RCC 7860 (cell line): ENCODE measurements around the gene LRMDA.
"Not testable (repeated sequence)": the region's sequence is repeated elsewhere in the genome, so short reads cannot be mapped to it uniquely, and the experiment has no call there.

Experiments
- DNase-seq: peaks from one replicate; pipeline ENCODE4 v3.0.0-alpha.2; 2015; ENCODE audit warnings: low spot score
- FAIRE-seq: peaks from 2 replicates; lab custom pipeline; 2012; peaks lifted over from hg19 to GRCh38; lab: Jason Lieb, UNC

Gene LRMDA

DNA sequence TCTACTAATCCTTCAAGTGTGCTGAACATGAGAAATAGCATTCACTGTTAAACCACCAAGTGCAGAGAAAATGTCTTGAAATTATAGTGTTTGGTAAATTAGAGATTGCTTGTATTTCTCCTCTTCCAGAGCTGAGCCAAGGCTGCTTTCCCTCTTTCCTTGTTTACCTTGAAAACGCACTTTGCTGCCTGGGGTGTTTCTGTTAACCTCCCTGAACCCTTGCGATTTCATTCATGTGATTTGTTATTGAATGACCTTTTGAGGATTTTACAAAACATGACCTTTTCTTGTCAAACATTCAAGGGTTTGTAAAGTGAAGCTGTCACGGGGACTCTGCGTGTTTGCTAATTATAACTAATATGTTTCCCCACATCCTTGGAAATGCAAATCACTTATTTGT lies 169.4 kb downstream of the LRMDA start:
- no peak for DNase-seq
- no peak for FAIRE-seq

DNA sequence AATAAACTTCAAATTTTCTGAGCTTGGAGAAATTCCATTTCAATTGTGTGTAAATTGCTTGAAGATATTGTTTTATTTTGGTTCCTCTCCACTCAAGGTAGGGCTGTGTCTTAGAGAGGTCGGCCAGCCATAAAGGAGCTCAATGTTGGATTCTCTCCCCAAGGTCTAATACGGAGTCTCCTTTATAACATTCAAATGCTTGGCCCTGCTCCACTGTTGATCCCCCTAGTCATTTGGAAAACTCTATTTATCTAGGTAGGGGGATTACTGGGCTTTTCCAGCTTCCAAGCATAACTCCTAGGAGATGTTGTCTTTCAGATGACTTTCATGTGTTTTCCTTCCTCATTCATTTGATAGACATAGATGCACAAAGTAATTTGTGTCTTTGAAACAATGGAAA lies 170.9 kb downstream of the LRMDA start:
- no peak for FAIRE-seq

DNA sequence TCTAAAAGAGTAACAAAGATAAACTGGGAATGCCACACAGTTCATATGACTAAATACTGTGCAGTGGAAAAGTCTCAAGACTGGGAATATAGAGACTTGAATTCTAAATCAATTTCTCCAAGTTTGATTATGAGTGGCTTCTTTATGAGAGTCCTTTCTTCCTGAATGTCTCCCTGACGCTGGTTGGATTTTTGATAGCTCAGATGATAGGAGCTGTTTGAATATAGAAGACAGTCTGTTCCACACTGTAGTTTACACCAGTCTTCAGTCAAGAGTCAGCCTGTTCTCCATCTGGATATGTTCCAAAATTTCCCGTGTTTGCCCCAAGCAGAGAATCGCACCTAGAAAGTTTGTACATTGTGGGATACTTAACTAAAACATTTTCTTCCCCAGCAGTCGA lies 173.7 kb downstream of the LRMDA start:
- no peak for FAIRE-seq
- DNase-seq = no peak

More for the DNA sequence above, 170.9 kb downstream of the LRMDA start:
- no peak for DNase-seq

DNA sequence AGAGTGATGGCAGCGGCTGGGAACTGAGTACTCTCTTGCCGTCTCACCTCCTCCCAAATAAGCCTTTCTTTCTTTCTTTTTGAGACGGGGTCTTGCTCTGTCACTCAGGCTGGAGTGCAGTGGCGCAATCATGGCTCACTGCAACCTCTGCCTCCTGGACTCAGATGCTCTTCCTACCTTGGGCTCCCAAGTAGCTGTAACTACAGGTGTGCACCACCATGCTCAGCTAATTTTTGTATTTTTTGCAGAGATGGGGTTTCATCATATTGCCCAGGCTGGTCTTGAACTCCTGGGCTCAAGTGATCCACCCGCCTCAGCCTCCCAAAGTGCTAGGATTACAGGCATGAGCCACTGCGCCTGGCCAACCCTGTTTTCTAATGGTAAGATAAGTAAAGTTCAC lies 174.4 kb downstream of the LRMDA start:
- not testable (repeated sequence) for FAIRE-seq, DNase-seq

DNA sequence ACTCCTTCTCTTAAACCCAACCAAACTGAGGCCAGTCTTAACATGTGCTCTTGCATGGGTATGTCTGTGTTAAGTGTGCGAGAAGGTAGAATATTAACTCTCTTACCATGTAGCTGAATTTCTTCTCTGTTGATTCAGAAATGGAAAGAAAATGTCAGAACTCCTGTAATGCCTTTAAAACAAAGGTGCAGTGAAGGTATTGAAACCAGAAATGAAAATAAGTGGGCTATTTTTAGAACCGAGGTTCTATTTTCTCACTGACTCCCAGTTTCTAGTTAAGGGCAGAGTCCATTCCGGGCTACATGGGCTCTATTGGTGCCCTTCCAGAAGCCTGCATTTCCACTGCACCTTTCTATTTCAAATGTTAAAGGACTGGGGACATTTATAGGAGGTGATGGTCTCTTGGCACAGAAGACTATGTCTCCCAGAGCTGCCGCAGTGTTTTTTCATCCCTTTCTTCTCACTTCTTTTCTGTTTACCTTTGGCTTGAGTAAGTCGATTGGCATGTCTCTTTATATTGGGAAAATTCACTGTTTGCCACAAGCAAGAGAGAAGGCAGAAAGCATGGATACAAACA lies 174.9 kb downstream of the LRMDA start:
- no peak for DNase-seq

DNA sequence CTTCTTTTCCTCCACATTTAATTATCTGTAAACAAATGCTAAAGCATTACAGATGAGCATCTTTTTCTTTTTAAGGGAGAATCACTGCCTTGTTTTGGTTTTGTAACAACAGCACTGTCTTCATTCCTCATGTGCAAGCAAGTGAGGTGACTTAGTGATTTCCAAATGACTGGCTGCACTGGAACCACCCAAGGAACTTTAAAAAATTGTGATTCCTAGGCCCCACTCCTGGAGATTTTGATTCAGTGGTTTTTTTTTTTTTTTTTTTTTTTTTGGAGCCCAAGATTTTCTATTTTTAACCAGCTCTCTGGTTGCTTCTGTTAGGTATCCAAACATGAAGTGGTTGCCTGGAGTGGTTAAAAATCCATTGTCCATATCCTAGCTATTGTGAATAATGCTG lies 176.2 kb downstream of the LRMDA start:
- no peak for FAIRE-seq
- DNase-seq = no peak

More for the DNA sequence above, 174.9 kb downstream of the LRMDA start:
- no peak for FAIRE-seq

DNA sequence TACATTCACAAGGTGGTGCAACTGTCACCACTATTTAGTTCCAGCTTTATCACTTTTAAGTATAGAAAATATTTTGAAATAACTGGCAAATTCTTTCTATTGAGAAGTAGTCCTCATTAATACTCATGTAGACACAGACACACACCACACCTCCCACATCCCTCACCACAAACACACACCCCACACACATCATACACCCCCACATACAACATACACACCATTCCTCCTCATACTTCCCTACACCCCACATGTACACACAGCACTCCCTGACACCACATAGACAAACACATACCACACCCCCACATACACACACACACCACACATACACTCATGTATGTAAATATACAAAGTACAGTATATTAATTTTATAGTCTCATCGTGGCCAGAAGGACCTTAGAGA lies 178.8 kb downstream of the LRMDA start:
- DNase-seq (no peak), FAIRE-seq (no peak)

DNA sequence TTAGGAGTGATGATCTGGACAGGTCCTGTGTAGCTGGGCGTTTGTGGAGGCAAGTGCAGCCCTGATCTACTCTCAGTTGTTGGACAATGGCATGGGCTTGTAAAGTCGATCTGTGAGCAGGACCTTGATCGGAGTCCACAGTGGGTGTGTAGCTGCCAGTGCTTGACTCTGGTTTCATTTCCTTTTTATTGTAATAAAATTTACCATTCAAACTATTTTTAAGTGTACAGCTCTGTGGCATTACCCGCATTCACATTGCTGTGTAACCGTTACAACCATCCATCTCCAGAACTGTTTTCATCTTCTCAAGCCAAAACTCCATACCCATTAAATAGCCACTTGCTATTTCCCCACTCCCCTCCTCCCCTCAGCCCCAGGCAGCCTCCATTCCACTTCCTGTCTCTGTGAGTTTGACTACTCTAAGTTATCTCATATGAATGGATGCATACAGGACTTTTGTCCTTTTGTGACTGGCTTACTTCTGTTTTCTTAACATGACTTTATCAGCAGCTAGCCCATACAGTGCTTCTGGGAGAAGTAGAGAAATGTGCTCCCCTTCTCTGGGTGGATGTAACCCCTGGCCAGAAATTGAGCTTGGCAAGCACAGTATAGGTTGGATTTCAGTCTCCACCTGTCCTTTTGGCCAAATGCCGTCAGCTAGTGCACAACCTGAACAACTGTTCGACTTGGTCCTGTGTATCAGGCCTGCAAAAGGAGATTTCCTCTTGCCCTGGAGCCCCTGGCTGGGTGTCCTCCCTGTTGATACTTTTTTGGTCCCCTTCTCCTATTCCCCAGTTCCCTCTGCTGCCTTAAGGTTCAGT lies 180.0 kb downstream of the LRMDA start:
- DNase-seq (no peak), FAIRE-seq (no peak)

DNA sequence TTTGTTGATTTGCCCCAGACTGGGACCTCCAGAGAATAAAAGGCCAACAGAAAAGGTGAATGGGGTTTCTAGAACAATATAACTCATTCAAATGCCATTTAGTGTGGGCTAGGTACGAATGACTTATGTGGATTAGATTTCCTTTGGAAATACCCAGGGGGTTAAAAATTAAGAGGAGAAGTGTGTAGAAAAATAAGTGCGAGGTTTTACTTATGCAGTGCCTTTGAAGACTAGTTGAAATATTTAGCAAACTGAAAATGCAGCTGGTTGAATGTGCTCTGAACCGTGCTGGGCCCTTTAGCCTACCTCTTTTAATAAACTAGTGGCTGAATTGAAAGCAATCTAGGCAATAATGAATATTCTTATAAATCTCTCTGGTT lies 180.6 kb downstream of the LRMDA start:
- FAIRE-seq = peak; percentile 72
- peak; percentile 47 for DNase-seq

DNA sequence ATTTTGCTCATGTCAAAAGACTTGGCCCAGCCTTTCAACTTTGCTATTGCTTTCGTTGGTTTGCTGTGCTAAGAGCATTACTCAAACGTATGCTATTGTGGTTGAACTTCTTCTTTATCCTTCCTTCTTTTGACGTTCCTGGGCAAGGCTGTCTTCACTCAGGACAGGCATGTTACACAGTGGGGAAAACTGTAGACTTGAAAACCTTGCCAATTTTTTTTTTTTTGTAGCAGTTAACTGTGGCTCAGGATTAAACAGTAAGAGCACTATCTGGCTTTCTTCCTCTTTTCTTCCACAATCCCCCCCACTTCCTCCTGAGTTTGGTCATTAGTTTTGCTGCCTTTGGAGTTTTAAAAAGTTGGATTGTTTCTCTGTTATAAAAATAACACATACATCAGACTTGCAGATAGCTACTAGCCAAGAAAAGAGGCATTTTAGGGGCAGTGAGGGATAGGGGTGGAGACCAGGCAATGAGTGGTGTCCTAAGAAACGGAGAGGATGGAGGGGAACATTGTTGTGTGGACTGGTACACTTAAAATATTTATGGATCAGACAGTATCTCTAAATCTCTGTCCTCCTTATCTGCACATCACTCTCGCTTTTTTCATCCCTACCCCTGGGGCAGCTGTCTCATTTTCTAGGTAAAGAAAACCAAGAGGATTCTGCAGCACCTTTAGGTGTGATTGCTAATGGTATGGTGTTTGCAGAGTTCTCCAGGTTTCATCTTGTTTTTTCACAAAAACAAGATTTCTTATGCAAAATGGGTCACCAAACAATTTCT lies 181.7 kb downstream of the LRMDA start:
- DNase-seq (no peak), FAIRE-seq (peak; percentile 72)

DNA sequence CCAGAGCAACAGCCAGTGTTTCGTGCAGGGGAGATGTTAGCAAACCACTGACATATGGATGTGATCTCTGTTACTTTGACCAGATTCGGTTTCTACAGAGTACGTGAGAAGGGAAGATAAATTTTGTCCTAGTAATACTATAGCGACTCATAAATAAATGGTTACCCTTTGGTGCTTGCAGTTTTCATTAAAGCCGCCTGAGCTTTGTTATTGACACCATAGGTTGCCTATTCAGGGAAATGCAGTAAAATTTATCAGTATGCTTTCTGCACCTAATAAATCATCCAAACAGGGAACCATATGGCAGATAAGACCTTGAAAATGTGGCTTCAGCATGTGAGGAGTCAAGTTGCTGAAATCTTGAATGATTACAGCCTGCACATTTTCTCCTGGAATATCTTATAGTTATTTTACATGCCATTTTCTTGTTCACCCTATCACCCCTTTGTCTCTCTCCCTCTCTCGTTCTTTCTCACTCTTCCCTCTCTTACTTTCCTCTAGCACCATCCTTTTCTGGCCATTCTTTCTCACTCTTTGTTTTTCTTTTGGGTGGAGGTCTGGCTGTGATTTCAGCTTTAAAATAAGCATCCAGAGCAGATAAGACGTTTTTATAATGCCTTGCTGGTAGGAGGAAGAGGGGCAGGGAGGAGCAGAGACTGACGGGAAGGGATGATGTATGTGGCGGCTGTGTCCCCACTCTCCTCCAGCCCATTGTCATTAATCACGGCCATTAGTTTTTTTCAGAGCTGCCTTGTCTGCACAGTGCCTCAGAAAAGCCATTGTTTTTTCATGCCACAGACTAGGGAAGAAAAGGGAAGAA lies 182.5 kb downstream of the LRMDA start:
- DNase-seq (no peak), FAIRE-seq (no peak)

DNA sequence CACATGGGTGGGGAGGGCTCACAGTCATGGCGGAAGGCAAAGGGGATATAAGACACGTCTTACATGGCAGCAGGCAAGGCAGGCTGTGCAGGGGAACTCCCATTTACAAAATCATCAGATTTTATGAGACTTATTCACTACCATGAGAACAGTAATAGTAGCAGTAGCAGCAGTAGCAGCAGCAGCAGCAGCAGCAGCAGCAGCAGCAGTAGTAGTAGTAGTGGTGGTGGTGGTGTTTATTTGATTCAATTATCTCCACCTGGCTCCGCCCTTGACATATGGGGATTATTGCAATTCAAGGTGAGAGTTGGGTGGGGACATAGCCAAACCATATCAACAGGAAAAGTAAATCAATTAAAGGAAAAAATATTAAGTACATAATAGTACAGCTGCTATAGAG lies 184.7 kb downstream of the LRMDA start:
- DNase-seq (no peak), FAIRE-seq (no peak)

DNA sequence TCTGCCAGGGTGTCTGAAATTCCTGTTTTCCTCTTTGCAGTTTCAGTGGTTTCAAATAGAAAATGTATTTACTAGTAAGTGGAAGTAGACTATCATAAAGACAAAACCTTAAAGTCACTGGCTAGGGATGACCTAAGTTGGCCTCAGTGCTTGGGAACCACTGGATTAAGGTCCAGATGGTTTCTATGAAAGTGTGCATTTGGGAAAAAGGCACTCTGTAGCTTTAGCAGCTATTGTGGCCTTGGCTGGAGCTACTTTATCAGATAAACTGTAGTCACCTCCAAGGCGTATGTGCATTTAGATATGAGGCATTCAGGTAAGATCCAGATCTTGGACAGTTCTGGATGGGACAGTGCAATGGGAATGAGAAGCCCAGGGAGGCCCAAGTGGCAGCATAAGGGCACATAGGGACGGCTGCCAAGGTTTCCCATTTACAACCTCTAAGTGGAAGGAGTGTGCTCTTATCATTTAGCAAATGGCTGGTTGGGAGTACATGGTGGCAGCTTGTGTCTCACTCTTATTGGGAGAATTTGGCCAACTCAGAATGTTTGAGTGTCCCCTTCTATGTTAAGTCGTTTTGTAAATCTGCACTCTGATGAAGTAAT lies 185.6 kb downstream of the LRMDA start:
- DNase-seq (no peak), FAIRE-seq (no peak)

DNA sequence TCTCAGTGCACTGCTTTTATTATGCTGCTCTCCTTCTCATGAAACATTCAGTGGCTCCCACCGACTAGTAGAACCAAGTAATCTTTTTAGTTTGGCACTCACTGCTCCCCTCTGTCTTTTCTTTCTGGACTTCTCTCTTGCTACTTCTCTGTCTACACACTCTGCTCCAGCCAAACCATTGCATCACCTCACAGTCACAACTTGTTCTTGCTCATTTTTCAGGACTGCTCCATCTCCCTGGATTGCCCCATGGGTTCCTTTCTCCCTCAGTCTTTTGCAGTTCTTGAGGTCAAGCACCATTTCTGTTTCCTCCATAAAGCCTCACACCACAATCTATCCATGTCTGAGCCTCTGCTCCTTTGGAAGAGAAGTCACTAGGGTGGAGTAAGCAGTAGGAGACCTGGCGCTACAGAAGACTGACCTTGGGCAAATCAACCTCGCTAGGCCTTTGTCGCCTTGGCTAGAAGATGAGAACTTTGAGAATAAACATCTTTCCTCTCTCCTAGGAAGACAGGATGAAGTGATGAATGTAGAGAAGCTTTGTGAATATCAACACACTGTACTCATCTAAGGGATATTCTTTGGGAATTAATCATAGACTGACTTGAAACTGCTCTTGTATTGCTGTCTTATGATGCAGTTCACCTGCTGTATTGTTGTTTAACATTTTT lies 186.2 kb downstream of the LRMDA start:
- no peak for DNase-seq
- FAIRE-seq = no peak

DNA sequence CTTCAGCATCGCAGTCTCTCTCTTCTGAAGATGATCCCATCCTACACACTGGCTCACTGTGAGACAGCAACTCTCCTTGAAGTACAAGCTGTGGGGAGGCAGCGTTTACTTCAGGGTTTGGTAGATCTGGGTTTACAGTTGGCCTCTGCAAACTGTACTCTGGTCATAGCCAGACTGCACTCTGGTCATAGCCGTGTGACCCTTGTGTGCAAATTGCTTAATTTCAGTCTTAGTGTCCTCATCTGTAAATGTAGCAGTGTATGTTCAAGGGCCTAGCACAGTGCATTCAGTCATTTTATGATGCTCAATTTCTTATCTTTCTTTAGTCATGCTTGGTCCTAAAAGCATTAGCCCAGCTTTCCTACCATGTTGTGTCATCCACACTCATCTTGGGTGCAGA lies 188.2 kb downstream of the LRMDA start:
- DNase-seq (no peak), FAIRE-seq (no peak)

DNA sequence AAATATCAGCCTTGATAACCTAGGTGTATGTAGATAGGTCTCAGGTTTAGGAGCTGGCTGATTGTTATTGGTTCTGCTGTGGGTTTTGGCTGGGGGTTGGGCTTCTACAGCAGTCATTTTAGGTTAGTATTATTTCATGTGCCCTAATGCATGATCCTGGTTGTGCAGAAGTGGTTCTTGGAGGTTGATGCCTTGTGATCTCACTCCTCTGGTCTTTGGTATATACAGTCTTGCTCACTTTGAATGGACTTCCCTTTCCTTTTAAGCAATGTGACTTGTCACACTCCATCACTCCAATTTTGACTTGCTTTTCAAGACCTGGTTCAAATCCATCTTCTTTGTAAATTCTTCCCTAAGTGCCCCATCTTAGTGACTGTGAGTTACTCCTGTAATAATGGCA lies 188.9 kb downstream of the LRMDA start:
- FAIRE-seq = no peak
- no peak for DNase-seq

DNA sequence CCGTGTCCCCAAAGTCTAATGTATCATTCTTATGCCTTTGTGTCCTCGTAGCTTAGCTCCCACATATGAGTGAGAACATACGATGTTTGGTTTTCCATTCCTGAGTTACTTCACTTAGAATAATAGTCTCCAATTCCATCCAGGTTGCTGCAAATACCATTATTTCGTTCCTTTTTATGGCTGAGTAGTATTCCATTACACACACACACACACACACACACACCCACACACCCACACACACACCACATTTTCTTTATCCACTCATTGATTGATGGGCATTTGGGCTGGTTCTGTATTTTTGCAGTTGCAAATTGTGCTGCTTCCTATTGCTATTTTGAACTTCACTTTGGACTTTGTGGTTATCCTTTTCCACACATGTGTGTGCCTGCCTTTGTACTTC lies 189.6 kb downstream of the LRMDA start:
- DNase-seq, FAIRE-seq: not testable (repeated sequence)

DNA sequence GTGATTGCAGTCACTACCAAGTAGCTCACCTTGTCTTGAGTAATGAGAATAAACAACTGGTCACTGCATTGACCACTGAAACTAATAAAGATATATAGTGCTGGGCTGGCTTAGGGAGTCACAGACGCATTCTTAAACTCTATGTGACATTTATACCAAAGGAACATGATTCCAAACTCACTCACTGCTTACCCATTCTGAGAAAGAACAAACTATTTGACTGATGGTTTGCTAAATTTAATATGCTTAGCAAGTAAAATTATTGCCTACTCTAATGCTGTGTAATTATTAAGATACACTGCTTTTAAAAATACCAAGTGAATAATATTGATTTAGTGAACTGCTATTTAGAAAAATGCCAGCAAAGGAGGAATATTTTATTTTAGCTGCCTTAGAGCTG lies 191.1 kb downstream of the LRMDA start:
- FAIRE-seq = no peak
- DNase-seq = no peak

DNA sequence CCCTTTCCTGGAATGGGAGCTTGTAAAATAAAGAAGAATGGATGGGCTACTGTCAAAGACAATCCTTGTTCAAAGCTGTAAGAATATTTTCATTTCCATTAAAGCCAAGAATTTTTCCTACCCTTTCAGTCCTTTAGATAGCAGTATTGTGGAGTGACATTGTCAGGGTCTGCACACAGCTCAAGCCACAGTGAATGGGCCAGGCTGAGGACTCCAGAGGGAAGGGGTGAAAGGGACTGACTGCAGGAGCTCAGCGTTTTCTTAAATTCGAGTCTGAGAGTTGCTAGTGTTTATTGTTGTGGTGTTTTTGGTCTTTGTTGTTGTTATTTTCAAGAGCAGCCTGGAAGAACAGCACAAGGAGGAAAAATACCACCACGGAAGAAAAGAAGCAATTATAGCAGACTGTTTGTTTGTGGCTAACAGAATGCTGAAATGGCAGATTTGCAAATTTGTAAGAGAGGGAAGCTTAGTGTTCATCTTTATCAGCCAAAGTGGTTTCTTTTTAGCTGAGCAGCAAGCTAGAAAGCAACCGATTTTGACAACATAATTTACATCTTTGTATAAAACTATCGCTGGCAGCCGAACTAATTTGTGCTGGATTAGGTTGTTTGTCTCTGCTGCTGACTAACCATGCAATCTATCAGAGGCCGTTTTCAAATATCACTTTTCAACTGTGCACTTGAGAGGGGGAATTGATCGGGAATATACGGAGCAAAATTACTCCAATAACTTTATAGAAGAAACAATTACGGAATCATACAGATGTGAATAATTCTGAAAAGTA lies 192.1 kb downstream of the LRMDA start:
- FAIRE-seq (no peak), DNase-seq (no peak)
